Measurements from ENCODE around the gene AGA.
A peak's percentile ranks its signal among the peaks of the same experiment; 100 is the strongest.

The AGA gene

GRCh38 chr4:177408023-177408422, 34.2 kb downstream of the AGA start:
- H3K4me3 ChIP-seq, result no peak overlapping the region
- H3K9me3 ChIP-seq (ENCODE audit: low read depth, low read length), result no peaks in the 10 kb centered on the region
- no peak overlapping the region for H3K27ac ChIP-seq
- no peak for DNase-seq (ENCODE audit: low read depth, low spot score)
- H3K9ac ChIP-seq (ENCODE audit: insufficient read length), result no peak overlapping the region
- no peaks in the 10 kb centered on the region for H3K36me3 ChIP-seq (ENCODE audit: insufficient read depth, low read length)
- no peak for TF ChIP-seq EZH2 (IDR thresholded peaks at IDR 0.05)

- Histone ChIP-seq H3K9me3 (ENCODE audit: low read depth, low read length) (no peaks in the 10 kb centered on the region), H3K9ac (ENCODE audit: insufficient read length) (no peak overlapping the region), H3K4me3 (no peak overlapping the region), H3K27ac (no peak overlapping the region), H3K36me3 (ENCODE audit: insufficient read depth, low read length) (no peaks in the 10 kb centered on the region)
- TF ChIP-seq FOXP2 (optimal IDR thresholded peaks at IDR 0.05; ENCODE audit: control extremely low read depth, extremely low read length, insufficient read depth) (no peak), POLR2AphosphoS5 (IDR thresholded peaks at IDR 0.05; ENCODE audit: borderline replicate concordance, low read depth, low read length) (no peak), EZH2 (IDR thresholded peaks at IDR 0.05) (no peak)
- DNase-seq (ENCODE audit: low read depth, low spot score), result no peak
Observed at GRCh38 chr4:177405508-177405907, 36.7 kb downstream of the AGA start.

DNA sequence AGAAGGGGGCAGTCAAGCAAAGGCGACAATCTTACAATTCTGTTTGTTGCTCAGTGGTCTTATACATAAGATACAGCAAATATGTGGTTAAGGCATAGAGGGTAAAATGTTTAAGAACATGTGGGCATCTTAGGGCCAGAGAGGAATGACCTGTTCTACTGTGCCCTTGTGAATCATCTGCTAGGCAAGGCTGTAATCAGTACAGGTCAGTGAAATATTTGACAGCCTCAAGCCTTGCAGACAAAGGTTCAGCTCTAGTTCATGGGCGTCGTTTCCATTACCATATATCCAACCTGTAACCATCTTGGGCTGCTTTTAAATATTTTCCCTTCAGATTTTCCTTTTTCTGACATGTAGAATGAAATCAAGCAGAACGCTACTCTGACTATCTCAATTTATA, 37.3 kb downstream of the AGA start:
- H3K36me3 ChIP-seq (ENCODE audit: insufficient read depth, low read length), result no peaks in the 10 kb centered on the region
- DNase-seq (ENCODE audit: low read depth, low spot score), result no peak
- H3K4me3 ChIP-seq, result no peak overlapping the region
- no peak overlapping the region for H3K9ac ChIP-seq (ENCODE audit: insufficient read length)
- TF ChIP-seq EZH2 (IDR thresholded peaks at IDR 0.05), result no peak
- no peak for TF ChIP-seq FOXP2 (optimal IDR thresholded peaks at IDR 0.05; ENCODE audit: control extremely low read depth, extremely low read length, insufficient read depth)
- TF ChIP-seq POLR2AphosphoS5 (IDR thresholded peaks at IDR 0.05; ENCODE audit: borderline replicate concordance, low read depth, low read length), result no peak
- no peaks in the 10 kb centered on the region for H3K9me3 ChIP-seq (ENCODE audit: low read depth, low read length)
- H3K27ac ChIP-seq, result no peak overlapping the region

- Histone ChIP-seq H3K36me3 (ENCODE audit: insufficient read depth, low read length) (no peaks in the 10 kb centered on the region), H3K4me3 (no peak overlapping the region), H3K9me3 (ENCODE audit: low read depth, low read length) (no peaks in the 10 kb centered on the region), H3K27ac (no peak overlapping the region), H3K9ac (ENCODE audit: insufficient read length) (no peak overlapping the region)
- DNase-seq (ENCODE audit: low read depth, low spot score), result no peak
- no peak for TF ChIP-seq POLR2AphosphoS5 (IDR thresholded peaks at IDR 0.05; ENCODE audit: borderline replicate concordance, low read depth, low read length)
- no peak for TF ChIP-seq EZH2 (IDR thresholded peaks at IDR 0.05)
Observed at GRCh38 chr4:177404342-177404741, 37.9 kb downstream of the AGA start.

DNA sequence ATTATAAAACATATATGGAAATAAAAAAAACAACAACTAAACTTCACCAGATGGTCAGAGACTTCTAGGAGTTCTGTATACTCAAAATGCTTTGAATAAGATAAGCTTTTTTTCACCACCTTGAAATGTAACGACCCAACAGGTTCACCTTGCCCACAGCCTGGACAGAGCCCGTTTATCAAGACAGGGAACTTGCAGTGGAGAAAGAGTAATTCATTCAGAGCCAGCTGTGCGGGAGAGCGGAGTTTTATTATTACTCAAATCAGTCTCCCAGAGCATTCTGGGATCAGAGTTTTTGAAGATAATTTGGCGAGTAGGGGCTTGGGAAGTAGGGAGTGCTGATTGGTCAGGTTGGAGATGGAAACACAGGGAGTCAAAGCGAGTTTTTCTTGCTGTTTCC, 38.5 kb downstream of the AGA start:
- Histone ChIP-seq H3K9me3 (ENCODE audit: low read depth, low read length) (no peaks in the 10 kb centered on the region), H3K27ac (no peak overlapping the region), H3K9ac (ENCODE audit: insufficient read length) (no peak overlapping the region), H3K4me3 (no peak overlapping the region), H3K36me3 (ENCODE audit: insufficient read depth, low read length) (no peaks in the 10 kb centered on the region)
- TF ChIP-seq FOXP2 (optimal IDR thresholded peaks at IDR 0.05; ENCODE audit: control extremely low read depth, extremely low read length, insufficient read depth) (no peak), EZH2 (IDR thresholded peaks at IDR 0.05) (no peak), POLR2AphosphoS5 (IDR thresholded peaks at IDR 0.05; ENCODE audit: borderline replicate concordance, low read depth, low read length) (no peak)
- no peak for DNase-seq (ENCODE audit: low read depth, low spot score)

GRCh38 chr4:177401658-177402273, 40.5 kb downstream of the AGA start:
- no peak overlapping the region for H3K4me3 ChIP-seq
- TF ChIP-seq FOXP2 (optimal IDR thresholded peaks at IDR 0.05; ENCODE audit: control extremely low read depth, extremely low read length, insufficient read depth) (no peak), EZH2 (IDR thresholded peaks at IDR 0.05) (no peak), POLR2AphosphoS5 (IDR thresholded peaks at IDR 0.05; ENCODE audit: borderline replicate concordance, low read depth, low read length) (no peak)
- H3K27ac ChIP-seq, result no peak overlapping the region
- H3K9me3 ChIP-seq (ENCODE audit: low read depth, low read length), result no peaks in the 10 kb centered on the region
- peak; percentile 6 for DNase-seq (ENCODE audit: low read depth, low spot score)
- H3K9ac ChIP-seq (ENCODE audit: insufficient read length), result no peak overlapping the region
- H3K36me3 ChIP-seq (ENCODE audit: insufficient read depth, low read length), result no peaks in the 10 kb centered on the region

DNA sequence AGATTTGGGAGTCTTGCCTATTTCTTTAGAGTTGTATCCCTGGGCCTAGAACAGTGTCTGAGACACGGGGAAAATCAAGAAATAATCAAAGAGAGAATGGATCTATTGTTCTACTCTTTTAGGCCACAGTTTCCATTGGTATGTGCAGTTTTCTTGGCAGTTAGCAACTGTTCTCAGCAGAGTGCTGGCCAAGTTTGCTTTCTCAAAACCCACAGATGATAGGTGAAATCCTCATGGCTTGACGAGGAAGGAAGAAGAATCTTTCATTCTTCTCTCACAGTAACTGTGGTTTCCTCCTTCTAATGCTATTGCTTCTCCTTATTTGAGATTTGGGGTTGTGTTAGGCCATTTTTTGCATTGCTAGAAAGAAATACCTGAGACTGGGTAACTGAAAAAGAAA, 42.2 kb downstream of the AGA start:
- H3K4me3 ChIP-seq, result no peak overlapping the region
- no peak for DNase-seq (ENCODE audit: low read depth, low spot score)
- no peak overlapping the region for H3K9ac ChIP-seq (ENCODE audit: insufficient read length)
- no peak for TF ChIP-seq POLR2AphosphoS5 (IDR thresholded peaks at IDR 0.05; ENCODE audit: borderline replicate concordance, low read depth, low read length)
- TF ChIP-seq EZH2 (IDR thresholded peaks at IDR 0.05), result no peak
- no peak for TF ChIP-seq FOXP2 (optimal IDR thresholded peaks at IDR 0.05; ENCODE audit: control extremely low read depth, extremely low read length, insufficient read depth)
- no peaks in the 10 kb centered on the region for H3K9me3 ChIP-seq (ENCODE audit: low read depth, low read length)
- H3K36me3 ChIP-seq (ENCODE audit: insufficient read depth, low read length), result no peaks in the 10 kb centered on the region
- no peak overlapping the region for H3K27ac ChIP-seq

GRCh38 chr4:177396352-177396751, 45.9 kb downstream of the AGA start:
- no peak for TF ChIP-seq EZH2 (IDR thresholded peaks at IDR 0.05)
- TF ChIP-seq FOXP2 (optimal IDR thresholded peaks at IDR 0.05; ENCODE audit: control extremely low read depth, extremely low read length, insufficient read depth), result no peak
- no peak for TF ChIP-seq POLR2AphosphoS5 (IDR thresholded peaks at IDR 0.05; ENCODE audit: borderline replicate concordance, low read depth, low read length)
- H3K36me3 ChIP-seq (ENCODE audit: insufficient read depth, low read length), result no peaks in the 10 kb centered on the region
- no peak for DNase-seq (ENCODE audit: low read depth, low spot score)

DNA sequence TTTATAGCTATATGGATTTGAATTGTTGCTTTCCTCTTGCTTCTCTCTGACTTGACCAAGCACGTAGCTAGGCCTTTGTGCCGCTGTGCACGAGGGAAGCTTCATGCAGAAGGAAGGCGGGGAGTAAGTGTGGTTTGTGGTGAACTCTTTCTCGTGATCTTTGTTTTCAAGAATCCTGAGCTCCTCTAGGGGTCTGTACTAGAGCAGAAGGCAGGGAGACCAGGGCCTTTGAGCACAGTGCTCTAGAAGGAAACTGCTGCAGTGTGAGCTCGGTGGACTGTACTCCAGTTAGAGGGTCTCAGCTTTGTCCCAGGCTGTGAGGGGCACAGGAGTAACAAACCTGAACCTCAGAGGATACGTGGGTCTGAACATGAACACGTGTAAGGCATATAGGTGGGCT, 49.0 kb downstream of the AGA start:
- no peak for DNase-seq (ENCODE audit: low read depth, low spot score)
- Histone ChIP-seq H3K9ac (ENCODE audit: insufficient read length) (no peak overlapping the region), H3K9me3 (ENCODE audit: low read depth, low read length) (no peaks in the 10 kb centered on the region), H3K27ac (no peak overlapping the region), H3K4me3 (no peak overlapping the region), H3K36me3 (ENCODE audit: insufficient read depth, low read length) (no peaks in the 10 kb centered on the region)
- TF ChIP-seq EZH2 (IDR thresholded peaks at IDR 0.05) (no peak), POLR2AphosphoS5 (IDR thresholded peaks at IDR 0.05; ENCODE audit: borderline replicate concordance, low read depth, low read length) (no peak), FOXP2 (optimal IDR thresholded peaks at IDR 0.05; ENCODE audit: control extremely low read depth, extremely low read length, insufficient read depth) (no peak)

More at GRCh38 chr4:177396352-177396751, 45.9 kb downstream of the AGA start:
- no peak overlapping the region for H3K9ac ChIP-seq (ENCODE audit: insufficient read length)
- no peaks in the 10 kb centered on the region for H3K9me3 ChIP-seq (ENCODE audit: low read depth, low read length)
- no peak overlapping the region for H3K4me3 ChIP-seq
- H3K27ac ChIP-seq, result no peak overlapping the region
